ENCODE measurements around the gene DUSP10. TPM values are rescaled to one million over a fixed set of nuclear protein-coding genes. Genes with fewer than 3 reads are reported as not detected.

DUSP10 gene
- total RNA-seq, 2 donors from 2014 or later: 8.2 to 11.7 TPM

GRCh38 chr1:221663321-221663720 is 78.6 kb downstream of the DUSP10 start:
- H3K27me3 Mint-ChIP-seq: peaks cover 4% of the 10 kb centered on the region
- H3K4me3 Mint-ChIP-seq: no peak overlapping the region
- peaks cover 13% of the 10 kb centered on the region for H3K4me1 Mint-ChIP-seq
- H3K36me3 Mint-ChIP-seq (ENCODE audit: low read depth): no peaks in the 10 kb centered on the region
- H3K9me3 Mint-ChIP-seq: no peaks in the 10 kb centered on the region
- H3K27ac Mint-ChIP-seq: no peak overlapping the region
- ATAC-seq (replicated peaks): no peak

- Mint-ChIP-seq H3K4me1 (peaks cover 4% of the 10 kb centered on the region), H3K36me3 (ENCODE audit: low read depth) (no peaks in the 10 kb centered on the region), H3K9me3 (no peaks in the 10 kb centered on the region), H3K27ac (no peak overlapping the region), H3K27me3 (no peaks in the 10 kb centered on the region), H3K4me3 (no peak overlapping the region)
- no peak for ATAC-seq (replicated peaks)
Observed at GRCh38 chr1:221655766-221656305, 86.1 kb downstream of the DUSP10 start.

Measured in activated T-helper 17 cell treated with anti-CD3 and anti-CD28 coated beads, Interleukin-2, amount 50 U/mL, for 72 hours (primary cell).